ENCODE data around the gene CCDC177. TPM values are rescaled to one million over a fixed set of nuclear protein-coding genes. Genes with fewer than 3 reads are reported as not detected.
"Not testable (repeated sequence)": the region's sequence is repeated elsewhere in the genome, so short reads cannot be mapped to it uniquely, and the experiment has no call there.

The CCDC177 gene
- total RNA-seq, 3 donors from 2014 or later, result 0.05 TPM; not detected in 2

GRCh38 chr14:69611172-69612013 is 36.7 kb upstream of the CCDC177 start, which contains the start of gene SUSD6:
Gene SUSD6 (plus strand): TSS chr14:69611596. CDS start chr14:69658593, 46,997 bp downstream.
- peaks cover 43% of the 10 kb centered on the region for H3K4me1 Mint-ChIP-seq (ENCODE audit: low read depth)
- DNase-seq (peak; percentile 84), ATAC-seq (peak; percentile 80 to 81)
- H3K27me3 Mint-ChIP-seq (ENCODE audit: low read depth), result no peaks in the 10 kb centered on the region
- H3K4me3 Mint-ChIP-seq, result peak within 1 kb of the TSS; percentile 99
- H3K36me3 Mint-ChIP-seq (ENCODE audit: insufficient read depth), result peaks cover 16% of the 10 kb centered on the region
- H3K9me3 Mint-ChIP-seq, result no peaks in the 10 kb centered on the region

DNA sequence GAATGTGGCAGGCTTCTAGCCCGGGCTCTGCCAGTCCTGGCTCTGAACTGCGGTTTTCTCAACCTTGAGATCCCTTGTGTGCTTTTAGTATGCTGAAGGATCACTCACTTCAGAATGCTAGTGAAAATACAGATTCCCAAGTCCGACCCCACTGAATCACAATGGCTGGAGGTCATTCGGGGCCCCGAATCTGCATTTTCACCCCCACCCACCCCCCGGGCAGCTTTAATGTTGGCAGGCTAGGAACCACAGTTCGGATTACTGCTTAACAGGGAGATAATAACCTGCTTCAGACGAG is 36.2 kb upstream of the CCDC177 start:
- H3K4me3 Mint-ChIP-seq, result peak overlapping the region; percentile 86
- no peak for ATAC-seq
- H3K27me3 Mint-ChIP-seq (ENCODE audit: low read depth), result no peaks in the 10 kb centered on the region
- no peaks in the 10 kb centered on the region for H3K9me3 Mint-ChIP-seq
- peaks cover 38% of the 10 kb centered on the region for H3K4me1 Mint-ChIP-seq (ENCODE audit: low read depth)
- peaks cover 15% of the 10 kb centered on the region for H3K36me3 Mint-ChIP-seq (ENCODE audit: insufficient read depth)
- DNase-seq, result no peak

GRCh38 chr14:69610020-69610873 is 35.6 kb upstream of the CCDC177 start:
- no peak for ATAC-seq
- peaks cover 32% of the 10 kb centered on the region for H3K4me1 Mint-ChIP-seq (ENCODE audit: low read depth)
- peak overlapping the region; percentile 86 for H3K4me3 Mint-ChIP-seq
- H3K9me3 Mint-ChIP-seq, result no peaks in the 10 kb centered on the region
- peaks cover 11% of the 10 kb centered on the region for H3K36me3 Mint-ChIP-seq (ENCODE audit: insufficient read depth)
- DNase-seq, result no peak
- no peaks in the 10 kb centered on the region for H3K27me3 Mint-ChIP-seq (ENCODE audit: low read depth)

- Mint-ChIP-seq H3K36me3 (ENCODE audit: insufficient read depth) (no peaks in the 10 kb centered on the region), H3K4me1 (ENCODE audit: low read depth) (peaks cover 20% of the 10 kb centered on the region), H3K4me3 (no peak overlapping the region), H3K27me3 (ENCODE audit: low read depth) (no peaks in the 10 kb centered on the region), H3K9me3 (no peaks in the 10 kb centered on the region)
- DNase-seq (no peak), ATAC-seq (no peak)
Observed at GRCh38 chr14:69606258-69607184, 31.9 kb upstream of the CCDC177 start.

GRCh38 chr14:69605738-69606137 is 31.1 kb upstream of the CCDC177 start:
- Mint-ChIP-seq H3K9me3 (no peaks in the 10 kb centered on the region), H3K36me3 (ENCODE audit: insufficient read depth) (no peaks in the 10 kb centered on the region)

DNA sequence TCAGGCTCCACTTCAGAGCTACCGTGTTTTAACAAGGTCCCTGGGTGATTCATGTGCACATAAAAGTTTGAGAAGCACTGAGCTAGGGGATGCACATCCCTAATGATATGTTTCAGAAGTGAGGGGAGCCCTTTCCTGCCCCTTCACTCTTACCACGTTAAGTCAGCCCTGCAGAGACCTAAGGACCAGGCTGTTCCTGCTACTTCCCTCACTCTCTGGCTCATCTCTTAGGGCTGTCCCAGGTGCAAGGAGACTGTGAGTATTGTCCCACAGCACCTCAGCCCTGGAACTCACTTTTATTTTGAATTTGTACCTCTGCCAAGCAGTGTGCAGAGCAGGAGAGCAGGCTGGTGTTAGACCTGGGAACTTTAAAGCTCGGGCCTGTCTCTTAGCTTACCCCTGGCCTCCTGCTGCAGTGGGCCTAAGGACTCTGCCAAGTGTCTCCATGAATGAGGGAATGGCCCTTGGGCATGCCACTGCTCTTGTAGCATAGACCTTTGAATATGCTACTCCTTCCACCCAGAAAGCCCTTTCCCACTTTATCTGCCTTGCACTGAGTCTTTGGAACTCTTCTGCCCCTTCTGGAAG is 25.7 kb upstream of the CCDC177 start:
- no peak for ATAC-seq
- no peaks in the 10 kb centered on the region for H3K36me3 Mint-ChIP-seq (ENCODE audit: insufficient read depth)
- no peaks in the 10 kb centered on the region for H3K9me3 Mint-ChIP-seq
- H3K4me3 Mint-ChIP-seq, result no peak overlapping the region
- H3K4me1 Mint-ChIP-seq (ENCODE audit: low read depth), result no peaks in the 10 kb centered on the region
- no peak for DNase-seq
- H3K27me3 Mint-ChIP-seq (ENCODE audit: low read depth), result no peaks in the 10 kb centered on the region

More at GRCh38 chr14:69605738-69606137, 31.1 kb upstream of the CCDC177 start:
- Mint-ChIP-seq H3K27me3 (ENCODE audit: low read depth) (no peaks in the 10 kb centered on the region), H3K4me3 (no peak overlapping the region), H3K4me1 (ENCODE audit: low read depth) (peaks cover 16% of the 10 kb centered on the region)
- ATAC-seq (no peak), DNase-seq (no peak)

DNA sequence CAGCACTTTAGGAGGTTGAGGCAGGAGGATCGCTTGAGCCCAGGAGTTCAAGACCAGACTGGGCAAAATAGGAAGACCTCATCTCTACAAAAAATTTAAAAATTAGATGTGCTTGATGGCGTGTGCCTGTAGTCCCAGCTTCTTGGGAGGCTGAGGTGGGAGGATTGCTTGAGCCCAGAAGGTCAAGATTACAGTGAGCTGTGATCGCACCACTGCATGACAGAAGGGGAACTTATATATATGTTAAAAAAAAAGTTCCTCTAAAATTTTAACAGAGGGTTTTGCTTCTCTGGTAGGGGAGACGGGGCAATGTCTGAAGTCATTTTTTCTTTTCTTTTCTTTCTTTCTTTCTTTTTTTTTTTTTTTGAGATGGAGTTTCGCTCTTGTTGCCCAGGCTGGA is 24.8 kb upstream of the CCDC177 start:
- H3K4me3 Mint-ChIP-seq; H3K27me3 Mint-ChIP-seq (ENCODE audit: low read depth); H3K36me3 Mint-ChIP-seq (ENCODE audit: insufficient read depth); DNase-seq; H3K4me1 Mint-ChIP-seq (ENCODE audit: low read depth); ATAC-seq; H3K9me3 Mint-ChIP-seq: not testable (repeated sequence)

DNA sequence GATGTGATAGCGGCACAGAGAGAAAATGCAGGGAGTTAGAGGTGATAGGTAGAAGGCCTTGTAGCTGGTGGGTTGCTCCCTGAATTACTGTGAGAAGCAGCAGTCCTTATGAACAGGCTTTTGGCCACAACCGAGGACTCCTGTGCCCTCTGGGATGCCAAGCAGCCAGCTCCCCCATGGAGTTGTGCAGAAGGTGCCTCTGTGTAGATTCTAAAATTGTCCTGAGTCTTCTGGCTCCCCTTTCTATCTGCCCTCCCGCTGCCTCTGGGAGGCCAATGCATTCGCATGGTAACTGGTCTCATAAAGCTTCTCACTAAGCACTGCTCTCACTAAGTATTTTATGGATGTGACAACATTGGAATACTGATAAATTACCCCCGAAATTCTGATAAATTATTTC is 20.7 kb upstream of the CCDC177 start:
- ATAC-seq, result no peak
- H3K9me3 Mint-ChIP-seq, result no peaks in the 10 kb centered on the region
- no peaks in the 10 kb centered on the region for H3K4me1 Mint-ChIP-seq (ENCODE audit: low read depth)
- no peaks in the 10 kb centered on the region for H3K36me3 Mint-ChIP-seq (ENCODE audit: insufficient read depth)
- H3K4me3 Mint-ChIP-seq, result no peak overlapping the region
- H3K27me3 Mint-ChIP-seq (ENCODE audit: low read depth), result peaks cover 3% of the 10 kb centered on the region
- no peak for DNase-seq

DNA sequence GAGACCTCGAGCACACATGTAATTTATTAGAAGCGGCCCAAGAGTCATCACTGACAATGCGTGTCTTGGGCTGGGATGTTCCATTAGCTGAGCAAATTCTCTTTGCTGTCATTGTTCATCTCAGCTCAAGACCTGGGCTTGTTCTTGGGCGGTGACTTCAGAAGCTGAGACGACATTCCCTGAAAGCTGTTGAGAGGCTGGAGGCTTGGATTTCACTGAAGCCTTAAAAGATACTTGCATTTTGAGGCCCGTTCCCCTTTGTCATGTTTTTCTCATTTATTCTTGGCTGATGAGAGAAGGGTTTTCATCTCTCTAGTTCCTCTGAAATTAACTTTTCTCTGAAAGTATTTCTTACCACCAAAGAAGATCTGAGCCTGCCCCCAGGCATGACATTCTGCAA is 20.2 kb upstream of the CCDC177 start:
- no peaks in the 10 kb centered on the region for H3K4me1 Mint-ChIP-seq (ENCODE audit: low read depth)
- no peaks in the 10 kb centered on the region for H3K36me3 Mint-ChIP-seq (ENCODE audit: insufficient read depth)
- H3K27me3 Mint-ChIP-seq (ENCODE audit: low read depth), result peaks cover 3% of the 10 kb centered on the region
- ATAC-seq (no peak), DNase-seq (no peak)
- no peaks in the 10 kb centered on the region for H3K9me3 Mint-ChIP-seq
- H3K4me3 Mint-ChIP-seq, result no peak overlapping the region

GRCh38 chr14:69593018-69593677 is 18.5 kb upstream of the CCDC177 start:
- ATAC-seq (no peak), DNase-seq (no peak)
- Mint-ChIP-seq H3K27me3 (ENCODE audit: low read depth) (peaks cover 3% of the 10 kb centered on the region), H3K4me1 (ENCODE audit: low read depth) (no peaks in the 10 kb centered on the region), H3K36me3 (ENCODE audit: insufficient read depth) (no peaks in the 10 kb centered on the region), H3K4me3 (no peak overlapping the region), H3K9me3 (no peaks in the 10 kb centered on the region)

- H3K9me3 Mint-ChIP-seq, result no peaks in the 10 kb centered on the region
- DNase-seq, result no peak
Observed at GRCh38 chr14:69591317-69591716, 16.6 kb upstream of the CCDC177 start.

GRCh38 chr14:69587389-69587788 is 12.7 kb upstream of the CCDC177 start:
- no peak overlapping the region for H3K4me3 Mint-ChIP-seq
- H3K36me3 Mint-ChIP-seq (ENCODE audit: insufficient read depth), result no peaks in the 10 kb centered on the region
- no peaks in the 10 kb centered on the region for H3K4me1 Mint-ChIP-seq (ENCODE audit: low read depth)
- ATAC-seq (no peak), DNase-seq (no peak)
- H3K9me3 Mint-ChIP-seq, result no peaks in the 10 kb centered on the region
- H3K27me3 Mint-ChIP-seq (ENCODE audit: low read depth), result no peaks in the 10 kb centered on the region

More at GRCh38 chr14:69591317-69591716, 16.6 kb upstream of the CCDC177 start:
- H3K36me3 Mint-ChIP-seq (ENCODE audit: insufficient read depth), result no peaks in the 10 kb centered on the region
- H3K4me3 Mint-ChIP-seq, result no peak overlapping the region
- H3K4me1 Mint-ChIP-seq (ENCODE audit: low read depth), result no peaks in the 10 kb centered on the region
- no peak for ATAC-seq
- H3K27me3 Mint-ChIP-seq (ENCODE audit: low read depth), result peaks cover 3% of the 10 kb centered on the region

DNA sequence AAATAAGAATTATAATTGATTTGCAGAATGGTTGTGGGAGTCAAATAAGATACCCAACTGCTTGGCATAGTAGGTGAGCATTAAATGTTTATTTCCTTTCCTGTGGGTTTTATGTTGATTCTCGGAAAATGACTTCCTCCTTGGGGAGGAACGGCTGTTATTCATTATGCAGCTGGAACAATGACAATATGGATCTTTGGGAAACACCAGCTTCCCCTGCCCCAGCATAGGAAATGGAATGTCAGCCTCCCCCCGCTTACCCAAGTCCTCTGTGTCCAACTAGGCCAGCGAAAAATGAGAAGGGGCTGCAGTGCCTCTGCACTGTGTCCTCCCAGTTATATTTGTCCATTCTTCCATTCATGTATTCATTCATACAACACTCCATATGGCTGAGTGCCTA is 11.7 kb upstream of the CCDC177 start:
- ATAC-seq (no peak), DNase-seq (no peak)
- Mint-ChIP-seq H3K27me3 (ENCODE audit: low read depth) (no peaks in the 10 kb centered on the region), H3K36me3 (ENCODE audit: insufficient read depth) (no peaks in the 10 kb centered on the region), H3K4me3 (no peak overlapping the region), H3K9me3 (no peaks in the 10 kb centered on the region), H3K4me1 (ENCODE audit: low read depth) (no peaks in the 10 kb centered on the region)
